Kidney (tissue), 14 donors: ENCODE data around the gene CADM3. TPM values are rescaled to one million over a fixed set of nuclear protein-coding genes. Genes with fewer than 3 reads are reported as not detected.

Experiments
- DNase-seq, 5 donors: peaks; one replicate each; pipeline ENCODE4 v3.0.0-alpha.2; 2013 to 2020
- FAIRE-seq: peaks from 2 replicates; lab custom pipeline; 2012; peaks lifted over from hg19 to GRCh38; lab: Jason Lieb, UNC
- H3K27ac ChIP-seq, 2 donors: one replicate each; pipeline ENCODE4 v1.7.0; 2013; ENCODE audit warnings: low read depth in 2 of 2, low read length in 2 of 2, inconsistent platforms in 1 of 2
- H3K27me3 ChIP-seq: one replicate; pipeline ENCODE4 v1.7.1; 2013; ENCODE audit warnings: low read length, inconsistent platforms; ENCODE audit not compliant: control insufficient read depth, insufficient read depth
- H3K36me3 ChIP-seq, 3 donors: one replicate each; pipeline versions ENCODE4 v1.7.0 to v1.7.1; 2013; ENCODE audit warnings: low read length in 3 of 3, control low read depth in 1 of 3, inconsistent platforms in 1 of 3; ENCODE audit not compliant: insufficient read depth in 3 of 3, control insufficient read depth in 2 of 3
- H3K4me1 ChIP-seq, 3 donors: one replicate each; pipeline versions ENCODE4 v1.7.0 to v1.7.1; 2013; ENCODE audit warnings: low read length in 3 of 3, inconsistent platforms in 1 of 3, low read depth in 1 of 3; ENCODE audit not compliant: control insufficient read depth in 2 of 3, insufficient read depth in 2 of 3
- H3K4me3 ChIP-seq, 3 donors: one replicate each; pipeline versions ENCODE4 v1.7.0 to v1.8.1; 2013; ENCODE audit warnings: low read length in 3 of 3, control low read depth in 1 of 3, inconsistent platforms in 1 of 3
- H3K9ac ChIP-seq, 3 donors: one replicate each; pipeline versions ENCODE4 v1.7.0 to v1.7.1; 2013; ENCODE audit warnings: low read length in 3 of 3, control low read depth in 1 of 3, inconsistent platforms in 1 of 3
- H3K9me3 ChIP-seq, 3 donors: one replicate each; pipeline versions ENCODE4 v1.7.0 to v1.7.1; 2013; ENCODE audit warnings: low read length in 3 of 3, control low read depth in 1 of 3, inconsistent platforms in 1 of 3; ENCODE audit not compliant: control insufficient read depth in 2 of 3, insufficient read depth in 1 of 3
- intact Hi-C: fragments of 100-400 bp; cut with DNase I; formaldehyde crosslinking; loops from one replicate; pipeline ENCODE4 v1.11.1; 2022
- polyA plus RNA-seq: library from polyadenylated mRNA; stranded (reverse); fragments of 350-450 nt; fragmentation: Illumina TruSeq; extraction: RNeasy Lipid Tissue Mini Kit (QIAGEN cat#74804); gene quantifications from one replicate; pipeline ENCODE4 v1.2.3, GENCODE V29; 2014; ENCODE audit warnings: low read depth, low replicate concordance; ENCODE audit not compliant: insufficient read depth
- total RNA-seq: library from RNA; stranded (reverse); fragmentation: NEBNext Ultra II Directional; extraction: Animal tissue kit (Norgen Biotek cat#: 25700); gene quantifications from one replicate; pipeline ENCODE4 v1.2.1, GENCODE V29; 2021
- TF ChIP-seq, protein P1 (sequence below): IDR thresholded peaks from 3 replicates; pipeline ENCODE4 v1.5.1; 2012; ENCODE audit warnings: mild to moderate bottlenecking, moderate library complexity, borderline replicate concordance; ENCODE audit not compliant: insufficient read depth; ENCODE audit errors: extremely low read depth
- donor health status: control.
- donor health status: control.
- donor health status: control.
- donor health status: control.
- donor health status: control.
- donor health status: DM: yes; HTN: yes; CAD: no.
- donor health status: Normal renal cell carcinoma (clear cell type).

CADM3 gene
- total and polyA plus RNA-seq, 2 donors from 2014 or later = 0.56 to 25.8 TPM

DNA sequence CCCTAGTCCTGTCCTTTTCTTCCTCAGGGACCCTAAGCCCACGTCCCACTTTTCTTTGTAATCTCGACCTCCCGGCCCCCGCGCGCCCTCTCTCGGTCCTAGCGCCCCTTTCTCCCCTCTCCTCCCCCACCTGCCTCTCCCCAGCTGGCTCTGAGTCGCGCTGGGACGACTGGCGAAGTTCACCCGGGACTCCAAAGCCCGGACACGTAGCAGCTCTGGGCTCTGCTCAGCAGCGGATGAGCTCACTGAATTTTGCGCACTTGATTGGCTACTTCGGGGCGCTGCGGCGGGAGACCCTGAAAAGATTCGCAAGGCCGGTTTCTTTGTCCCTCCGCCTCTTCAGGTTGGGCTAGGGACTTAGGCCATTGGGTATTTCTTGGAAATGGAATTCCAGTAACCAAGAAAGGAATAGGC lies 17.0 kb downstream of the CADM3 start:
- no peak for FAIRE-seq
- Histone ChIP-seq H3K9me3 (no peaks in the 10 kb centered on the region), H3K4me1 (no peaks in the 10 kb centered on the region), H3K4me3 (peak overlapping the region in 1 of 3 donors; percentile 10), H3K27ac (no peak overlapping the region), H3K27me3 (peaks cover 11% of the 10 kb centered on the region), H3K36me3 (no peaks in the 10 kb centered on the region), H3K9ac (no peak overlapping the region)
- DNase-seq = peak; percentile 66 to 86 (median 76)
- TF ChIP-seq, protein P1, sequence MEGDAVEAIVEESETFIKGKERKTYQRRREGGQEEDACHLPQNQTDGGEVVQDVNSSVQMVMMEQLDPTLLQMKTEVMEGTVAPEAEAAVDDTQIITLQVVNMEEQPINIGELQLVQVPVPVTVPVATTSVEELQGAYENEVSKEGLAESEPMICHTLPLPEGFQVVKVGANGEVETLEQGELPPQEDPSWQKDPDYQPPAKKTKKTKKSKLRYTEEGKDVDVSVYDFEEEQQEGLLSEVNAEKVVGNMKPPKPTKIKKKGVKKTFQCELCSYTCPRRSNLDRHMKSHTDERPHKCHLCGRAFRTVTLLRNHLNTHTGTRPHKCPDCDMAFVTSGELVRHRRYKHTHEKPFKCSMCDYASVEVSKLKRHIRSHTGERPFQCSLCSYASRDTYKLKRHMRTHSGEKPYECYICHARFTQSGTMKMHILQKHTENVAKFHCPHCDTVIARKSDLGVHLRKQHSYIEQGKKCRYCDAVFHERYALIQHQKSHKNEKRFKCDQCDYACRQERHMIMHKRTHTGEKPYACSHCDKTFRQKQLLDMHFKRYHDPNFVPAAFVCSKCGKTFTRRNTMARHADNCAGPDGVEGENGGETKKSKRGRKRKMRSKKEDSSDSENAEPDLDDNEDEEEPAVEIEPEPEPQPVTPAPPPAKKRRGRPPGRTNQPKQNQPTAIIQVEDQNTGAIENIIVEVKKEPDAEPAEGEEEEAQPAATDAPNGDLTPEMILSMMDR = no peak
- intact Hi-C loops = no loop called here

DNA sequence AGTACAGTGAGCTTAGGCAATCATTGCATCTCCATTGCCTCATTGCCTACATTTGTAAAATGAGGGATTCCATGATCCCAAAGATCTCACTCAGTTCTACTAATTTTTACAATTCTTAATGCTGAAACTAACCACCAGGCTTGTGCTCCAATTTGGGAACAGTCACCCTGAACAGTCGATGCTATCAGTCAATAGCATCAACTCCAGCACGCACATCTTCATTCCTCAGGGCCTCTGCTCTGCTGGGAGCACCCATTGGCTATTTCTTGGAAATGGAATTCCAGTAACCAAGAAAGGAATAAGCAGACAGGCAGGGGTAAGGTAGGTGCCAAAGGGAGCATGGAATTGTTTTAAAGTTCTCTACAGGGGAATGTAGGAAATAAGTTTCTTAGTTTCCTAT lies 19.0 kb downstream of the CADM3 start:
- Histone ChIP-seq H3K9ac (no peak overlapping the region), H3K27me3 (peaks cover 11% of the 10 kb centered on the region), H3K36me3 (no peaks in the 10 kb centered on the region), H3K9me3 (no peaks in the 10 kb centered on the region), H3K4me3 (no peak overlapping the region), H3K4me1 (no peaks in the 10 kb centered on the region), H3K27ac (no peak overlapping the region)
- intact Hi-C loops = no loop called here
- FAIRE-seq (no peak), DNase-seq (no peak)
- TF ChIP-seq, protein P1 = no peak

DNA sequence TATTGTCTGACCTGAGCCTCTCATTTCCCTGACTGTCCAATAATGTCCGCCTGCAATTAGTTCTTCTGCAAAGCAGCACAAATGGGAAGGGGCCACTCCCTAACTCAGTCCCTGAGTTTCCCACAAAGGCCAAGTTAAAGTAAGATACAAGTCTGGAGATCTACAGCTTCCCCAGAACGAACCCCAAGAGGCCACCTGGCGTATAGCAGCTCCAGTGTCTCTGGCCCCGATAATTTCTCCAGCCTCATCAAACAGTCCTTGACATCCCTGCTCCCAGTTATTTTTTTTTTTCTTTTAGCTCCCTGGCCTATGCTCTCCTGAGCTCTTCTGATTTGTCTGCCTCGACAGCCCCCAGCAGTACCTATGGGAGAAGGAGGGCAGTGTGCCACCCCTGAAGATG lies 25.1 kb downstream of the CADM3 start:
- Histone ChIP-seq H3K4me1 (no peaks in the 10 kb centered on the region), H3K9me3 (no peaks in the 10 kb centered on the region), H3K36me3 (no peaks in the 10 kb centered on the region), H3K9ac (no peak overlapping the region), H3K4me3 (no peak overlapping the region), H3K27me3 (no peaks in the 10 kb centered on the region), H3K27ac (no peak overlapping the region)
- DNase-seq = no peak
- intact Hi-C loops = no loop called here
- no peak for FAIRE-seq
- TF ChIP-seq, protein P1 = no peak
